K562 (cell line): ENCODE data around the gene DTL. TPM values are rescaled to one million over a fixed set of nuclear protein-coding genes. Genes with fewer than 3 reads are reported as not detected.

ENCODE experiments used
- CREB1 ChIP-seq, 2 experiments: sonication (generic) in 1 of 2; formaldehyde crosslinking in 1 of 2; IDR thresholded peaks; 2 replicates each; pipeline versions ENCODE4 v1.6.1 to v1.8.0; 2012 to 2022; ENCODE audit warnings: inconsistent platforms in 1 of 2, mild to moderate bottlenecking in 1 of 2, missing genetic modification reagents in 1 of 2, moderate library complexity in 1 of 2
- CSDE1 ChIP-seq, 2 experiments: fragments of 450-650 bp; IDR thresholded peaks; 2 replicates each; pipeline ENCODE4 v1.6.1; 2016; ENCODE audit warnings: mild to moderate bottlenecking in 1 of 2
- ELF2 ChIP-seq: fragments of 250-450 bp; sonication (Bioruptor Pico); IDR thresholded peaks from 2 replicates; pipeline ENCODE4 v1.5.0; 2021; ENCODE audit warnings: mild to moderate bottlenecking
- ELK3 ChIP-seq: fragments of 450-650 bp; formaldehyde crosslinking; IDR thresholded peaks from 2 replicates; pipeline ENCODE4 v1.4.0; 2020; ENCODE audit warnings: mild to moderate bottlenecking
- ETV5 ChIP-seq: sonication (generic); formaldehyde crosslinking; IDR thresholded peaks from 2 replicates; pipeline ENCODE4 v1.4.0; 2020; ENCODE audit warnings: low read depth, mild to moderate bottlenecking, missing genetic modification reagents
- GATA2 ChIP-seq: sonication (generic); formaldehyde crosslinking; IDR thresholded peaks from 2 replicates; pipeline ENCODE4 v1.4.0; 2020; ENCODE audit warnings: mild to moderate bottlenecking, missing genetic modification reagents
- GTF3C2 ChIP-seq: IDR thresholded peaks from 3 replicates; pipeline ENCODE4 v1.6.1; 2011; ENCODE audit warnings: borderline replicate concordance, mild to moderate bottlenecking, moderate library complexity; ENCODE audit not compliant: insufficient read length; ENCODE audit errors: extremely low read depth
- HMG20B ChIP-seq: fragments of 250-450 bp; sonication (Bioruptor Pico); IDR thresholded peaks from 2 replicates; pipeline ENCODE4 v1.5.0; 2021; ENCODE audit warnings: mild to moderate bottlenecking
- HMGXB4 ChIP-seq: sonication (generic); formaldehyde crosslinking; IDR thresholded peaks from 2 replicates; pipeline ENCODE4 v1.8.1; 2023; ENCODE audit warnings: mild to moderate bottlenecking, missing genetic modification reagents
- KDM5B ChIP-seq: fragments of 200-600 bp; sonication (generic); IDR thresholded peaks from 2 replicates; pipeline ENCODE4 v1.6.1; 2012; ENCODE audit warnings: low read depth, mild to moderate bottlenecking, moderate library complexity, low read length, control low read depth, inconsistent platforms; ENCODE audit not compliant: insufficient replicate concordance
- LEF1 ChIP-seq: fragments of 450-650 bp; IDR thresholded peaks from 2 replicates; pipeline ENCODE4 v1.6.1; 2016; ENCODE audit warnings: mild to moderate bottlenecking
- MECOM ChIP-seq: fragments of 250-450 bp; sonication (Bioruptor Pico); IDR thresholded peaks from 2 replicates; pipeline ENCODE4 v1.8.0; 2022; ENCODE audit warnings: inconsistent platforms
- NONO ChIP-seq, 2 experiments: fragments of 200-400 bp in 1 of 2; fragments of 450-650 bp in 1 of 2; formaldehyde crosslinking in 1 of 2; IDR thresholded peaks; 2 replicates each; pipeline ENCODE4 v1.6.1; 2017; ENCODE audit warnings: low read depth in 2 of 2, mild to moderate bottlenecking in 2 of 2, moderate library complexity in 2 of 2, low read length in 1 of 2
- POLR2AphosphoS5 ChIP-seq: IDR thresholded peaks from 2 replicates; pipeline ENCODE4 v1.6.1; 2011; ENCODE audit warnings: mild to moderate bottlenecking, low read depth, low read length, moderate library complexity; ENCODE audit not compliant: control insufficient read depth, insufficient read depth
- PPARD ChIP-seq: fragments of 250-450 bp; sonication (Bioruptor Pico); IDR thresholded peaks from 2 replicates; pipeline ENCODE4 v1.8.0; 2022; ENCODE audit warnings: inconsistent platforms, mild to moderate bottlenecking, moderate library complexity
- SIN3B ChIP-seq: fragments of 450-650 bp; IDR thresholded peaks from 2 replicates; pipeline ENCODE4 v1.6.1; 2017; ENCODE audit warnings: low read depth, mild to moderate bottlenecking, moderate library complexity
- VEZF1 ChIP-seq: fragments of 200-800 bp; sonication (Bioruptor generic); IDR thresholded peaks from 2 replicates; pipeline ENCODE4 v1.6.1; 2017; ENCODE audit warnings: missing genetic modification characterization, missing compliant biosample characterization
- ZNF282 ChIP-seq: sonication (generic); formaldehyde crosslinking; IDR thresholded peaks from 2 replicates; pipeline ENCODE4 v1.8.1; 2023; ENCODE audit warnings: missing genetic modification reagents
- ZNF408 ChIP-seq: fragments of 250-450 bp; sonication (Bioruptor Pico); IDR thresholded peaks from 2 replicates; pipeline ENCODE4 v1.4.0; 2020; ENCODE audit warnings: low read depth, mild to moderate bottlenecking, moderate library complexity
- ZNF551 ChIP-seq: fragments of 250-450 bp; sonication (Bioruptor Pico); IDR thresholded peaks from 2 replicates; pipeline ENCODE4 v1.5.0; 2021; ENCODE audit warnings: mild to moderate bottlenecking, moderate library complexity
- polyA plus RNA-seq, 8 experiments: library from polyadenylated mRNA; depleted of rRNA in 4 of 8; stranded (reverse) in 5 of 8; unstranded in 3 of 8; fragments of >200 nt; fragmentation: Nextera tagmentation in 2 of 8; fragmentation: Illumina TruSeq in 1 of 8; extraction: Ambion mirVana in 2 of 8; extraction: Trizol in 1 of 8; gene quantifications; 2 replicates each; pipeline versions ENCODE4 v1.2.1 to v1.2.3, GENCODE V29; 2011 to 2014; ENCODE audit warnings: inconsistent platforms in 1 of 8, missing spikeins in 1 of 8
- total RNA-seq, 7 experiments: library from RNA; depleted of rRNA in 6 of 7; stranded (reverse); fragments of >200 nt in 6 of 7; fragmentation: Illumina TruSeq in 2 of 7; extraction: Trizol in 2 of 7; gene quantifications; 2 replicates each; pipeline versions ENCODE4 v1.2.1 to v1.2.3, GENCODE V29; 2011 to 2021; ENCODE audit warnings: low replicate concordance in 1 of 7

DTL gene
- total and polyA plus RNA-seq, 9 of the 15 experiments (the other 6 are each of a cell fraction or from before 2014, with no cell fraction given) = 38.3 to 81.0 (median 63.2) TPM

GRCh38 chr1:212035835-212036605 lies 472 bp downstream of the DTL start (continued):
- TF ChIP-seq ELK3 = 0 out of 2 replicates have a peak, but pooled peaks have one; percentile 73
- TF ChIP-seq PPARD = no peak
- TF ChIP-seq ELF2 (CRISPR knock-in tag) = no peak
- TF ChIP-seq KDM5B = peak; percentile 72
- 0 out of 4 replicates have a peak, but pooled peaks of 1 of the 2 experiments have one; percentile 6 for TF ChIP-seq CSDE1 (IDR thresholded peaks at IDR 0.05)
- no peak for TF ChIP-seq MECOM (CRISPR knock-in tag)
- TF ChIP-seq ZNF408 = 0 out of 2 replicates have a peak, but pooled peaks have one; percentile 40
- no peak for TF ChIP-seq CREB1 (IDR thresholded peaks at IDR 0.05)
- peak; percentile 52; the same call in 1 of the 2 replicates for TF ChIP-seq CREB1 (CRISPR knock-in tag; IDR thresholded peaks at IDR 0.05)
- TF ChIP-seq HMGXB4 (CRISPR knock-in tag) = no peak; the same call in 1 of the 2 replicates
- TF ChIP-seq ZNF551 (CRISPR knock-in tag) = no peak
- peak; percentile 65; the same call in 1 of the 2 replicates for TF ChIP-seq ETV5 (CRISPR knock-in tag)
- TF ChIP-seq POLR2AphosphoS5 = no peak
- TF ChIP-seq GTF3C2 = no peak
- no peak for TF ChIP-seq HMG20B (CRISPR knock-in tag)
- TF ChIP-seq ZNF282 = no peak
- no peak for TF ChIP-seq LEF1
- TF ChIP-seq SIN3B = peak; percentile 73; the same call in 1 of the 2 replicates
- no peak for TF ChIP-seq VEZF1 (CRISPR knock-in tag)
- TF ChIP-seq GATA2 = peak; percentile 81
- TF ChIP-seq NONO (IDR thresholded peaks at IDR 0.05; ENCODE audit: low read depth in 2 of 2, low read length in 1 of 2) = 0 out of 4 replicates have a peak, but pooled peaks of 1 of the 2 experiments have one; percentile 40
